ENCODE measurements around the gene ARPP19. TPM values are rescaled to one million over a fixed set of nuclear protein-coding genes. Genes with fewer than 3 reads are reported as not detected.

Gene ARPP19
- total RNA-seq, 1 experiment from 2014 or later, result 163 TPM

- Histone ChIP-seq H4K20me1 (ENCODE audit: insufficient read depth) (peaks cover 49% of the 10 kb centered on the region), H3K4me3 (replicated peaks in 1 of 2; ENCODE audit: low read depth in 1 of 2, low read length in 2 of 2) (no peak overlapping the region), H2AFZ (ENCODE audit: low read depth, low read length, poor library complexity, severe bottlenecking) (no peak overlapping the region), H3K4me1 (ENCODE audit: control insufficient read depth in 1 of 2, insufficient read depth in 2 of 2, low read length in 2 of 2) (peaks cover 3 to 12% of the 10 kb centered on the region in 2 experiments; a peak in 1 of 4 replicates), H3K9me3 (ENCODE audit: control insufficient read depth in 1 of 2, insufficient read depth in 1 of 2, low read depth in 1 of 2, low read length in 2 of 2) (no peaks in the 10 kb centered on the region), H3K4me2 (ENCODE audit: low read length) (no peak overlapping the region), H3K79me2 (ENCODE audit: insufficient read depth, low read length) (peaks cover 100% of the 10 kb centered on the region), H3K27me3 (ENCODE audit: insufficient read depth, low read length) (no peaks in the 10 kb centered on the region), H3K9me2 (ENCODE audit: insufficient read depth) (no peaks in the 10 kb centered on the region), H3K27ac (ENCODE audit: low read depth, low read length) (no peak overlapping the region), H3K9ac (ENCODE audit: low read length) (no peak overlapping the region), H3K36me3 (ENCODE audit: control insufficient read depth in 1 of 2, insufficient read depth in 2 of 2, low read length in 2 of 2) (peaks cover 7 to 17% of the 10 kb centered on the region in 2 experiments)
- RAD21 ChIA-PET (ENCODE audit: low non-redundant PET in 1 of 2, low total read pairs in 2 of 2, uncharacterized antibody in 2 of 2, unreplicated experiment in 2 of 2), result no interaction called here
- ATAC-seq (no peak), DNase-seq (ENCODE audit: low read depth, low spot score) (no peak)
- no TSS peak for BruUV-seq (replicated peaks)
- intact Hi-C loops (cut with micrococcal nuclease), result no loop called here
- POLR2A ChIA-PET, result no interaction called here
- CTCF ChIA-PET, result no interaction called here
- TF ChIP-seq TCF7L2 (IDR thresholded peaks at IDR 0.05; ENCODE audit: borderline replicate concordance, extremely low read depth, insufficient read depth, insufficient read length) (no peak), SP1 (IDR thresholded peaks at IDR 0.05; ENCODE audit: low read depth) (no peak), POLR2A (IDR thresholded peaks at IDR 0.05; ENCODE audit: borderline replicate concordance, extremely low read depth, insufficient read depth, insufficient read length) (no peak), CBX3 (IDR thresholded peaks at IDR 0.05; ENCODE audit: low read depth) (no peak), YY1 (IDR thresholded peaks at IDR 0.05; ENCODE audit: extremely low read depth, insufficient replicate concordance, low read depth, low read length) (no peak), POLR2AphosphoS5 (IDR thresholded peaks at IDR 0.05; ENCODE audit: low read depth, low read length) (no peak), CEBPB (IDR thresholded peaks at IDR 0.05; ENCODE audit: low read depth) (no peak), SRF (IDR thresholded peaks at IDR 0.05; ENCODE audit: low read depth) (no peak), SIN3A (IDR thresholded peaks at IDR 0.05; ENCODE audit: low read depth) (no peak)
These were observed 11.6 kb downstream of the ARPP19 start for GRCh38 chr15:52557274-52557641.

GRCh38 chr15:52556524-52557273 is 12.1 kb downstream of the ARPP19 start:
- BruUV-seq (replicated peaks), result no TSS peak
- TF ChIP-seq ZFX (IDR thresholded peaks at IDR 0.05) (no peak), CEBPB (IDR thresholded peaks at IDR 0.05; ENCODE audit: low read depth) (no peak), ZBTB33 (IDR thresholded peaks at IDR 0.05; ENCODE audit: extremely low read depth, insufficient replicate concordance, low read length) (no peak), EZH2phosphoT487 (IDR thresholded peaks at IDR 0.05; ENCODE audit: borderline replicate concordance) (no peak), CTCF (IDR thresholded peaks at IDR 0.05 in 2 of 3, conservative IDR thresholded peaks at IDR 0.05 in 1 of 3; ENCODE audit: borderline replicate concordance in 1 of 3, insufficient read depth in 1 of 3, low read depth in 2 of 3, low read length in 2 of 3) (no peak), JUND (IDR thresholded peaks at IDR 0.05) (no peak), ZNF274 (IDR thresholded peaks at IDR 0.05; ENCODE audit: low read depth, low read length) (no peak), SRF (IDR thresholded peaks at IDR 0.05; ENCODE audit: low read depth) (no peak), POLR2AphosphoS5 (IDR thresholded peaks at IDR 0.05; ENCODE audit: low read depth, low read length) (no peak), ELF1 (IDR thresholded peaks at IDR 0.05; ENCODE audit: borderline replicate concordance, low read depth) (no peak), CBX3 (IDR thresholded peaks at IDR 0.05; ENCODE audit: low read depth) (no peak), TCF7L2 (IDR thresholded peaks at IDR 0.05; ENCODE audit: borderline replicate concordance, extremely low read depth, insufficient read depth, insufficient read length) (no peak)

More at GRCh38 chr15:52556524-52557273, 12.1 kb downstream of the ARPP19 start:
- DNase-seq (ENCODE audit: low read depth, low spot score), result no peak
- no peak overlapping the region for H3K27ac ChIP-seq (ENCODE audit: low read depth, low read length)
- peaks cover 96% of the 10 kb centered on the region for H3K79me2 ChIP-seq (ENCODE audit: insufficient read depth, low read length)
- H2AFZ ChIP-seq (ENCODE audit: low read depth, low read length, poor library complexity, severe bottlenecking), result no peak overlapping the region
- ChIA-PET POLR2A (no interaction called here), CTCF (no interaction called here), RAD21 (ENCODE audit: low non-redundant PET in 1 of 2, low total read pairs in 2 of 2, uncharacterized antibody in 2 of 2, unreplicated experiment in 2 of 2) (no interaction called here)
- no peak overlapping the region for H3K4me2 ChIP-seq (ENCODE audit: low read length)
- intact Hi-C loops (cut with micrococcal nuclease), result no loop called here
- H3K9me3 ChIP-seq (ENCODE audit: control insufficient read depth in 1 of 2, insufficient read depth in 1 of 2, low read depth in 1 of 2, low read length in 2 of 2), result no peaks in the 10 kb centered on the region
- H3K4me1 ChIP-seq (ENCODE audit: control insufficient read depth in 1 of 2, insufficient read depth in 2 of 2, low read length in 2 of 2), result peaks cover 3 to 12% of the 10 kb centered on the region in 2 experiments; a peak in 1 of 4 replicates
- peaks cover 10 to 17% of the 10 kb centered on the region in 2 experiments for H3K36me3 ChIP-seq (ENCODE audit: control insufficient read depth in 1 of 2, insufficient read depth in 2 of 2, low read length in 2 of 2)
- H3K27me3 ChIP-seq (ENCODE audit: insufficient read depth, low read length), result no peaks in the 10 kb centered on the region
- no peaks in the 10 kb centered on the region for H3K9me2 ChIP-seq (ENCODE audit: insufficient read depth)
- ATAC-seq, result no peak
- no peak overlapping the region for H3K4me3 ChIP-seq (replicated peaks in 1 of 2; ENCODE audit: low read depth in 1 of 2, low read length in 2 of 2)
- H3K9ac ChIP-seq (ENCODE audit: low read length), result no peak overlapping the region
- H4K20me1 ChIP-seq (ENCODE audit: insufficient read depth), result peaks cover 48% of the 10 kb centered on the region

Data from HCT116 (cell line).